HUDEP-2 (cell line): ENCODE data around the gene STXBP4.

ENCODE experiments used
- DNase-seq, 76 experiments: peaks; one replicate each; lab custom pipeline; 2025; ENCODE audit not compliant: unreplicated experiment in 76 of 76; lab: John Stamatoyannopoulos, UW

The STXBP4 gene

GRCh38 chr17:54969658-54970572 is 1.4 kb downstream of the STXBP4 start:
- peak in 1 of 76 experiments; percentile 16 for DNase-seq

GRCh38 chr17:54971147-54971546 is 2.6 kb downstream of the STXBP4 start:
- DNase-seq, result no peak

DNA sequence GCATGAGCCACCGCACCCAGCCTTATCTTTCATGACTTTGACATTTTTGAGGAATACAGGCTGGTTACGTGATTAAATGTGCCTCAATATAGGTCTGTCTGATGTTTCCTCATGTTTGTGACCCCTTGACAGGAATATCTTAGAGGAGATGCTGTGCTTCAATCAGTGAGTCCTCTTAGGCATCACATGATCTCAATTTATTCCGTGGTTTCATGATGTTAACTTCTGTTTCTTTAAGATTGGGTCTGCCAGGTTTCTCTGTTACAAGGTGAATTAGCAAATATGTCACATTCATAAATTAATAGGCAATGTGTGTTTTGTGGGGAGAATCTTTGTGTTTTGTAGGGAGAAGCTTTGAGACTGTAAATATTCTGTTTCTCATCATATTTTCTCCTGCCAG is 3.3 kb downstream of the STXBP4 start:
- DNase-seq, result no peak

DNA sequence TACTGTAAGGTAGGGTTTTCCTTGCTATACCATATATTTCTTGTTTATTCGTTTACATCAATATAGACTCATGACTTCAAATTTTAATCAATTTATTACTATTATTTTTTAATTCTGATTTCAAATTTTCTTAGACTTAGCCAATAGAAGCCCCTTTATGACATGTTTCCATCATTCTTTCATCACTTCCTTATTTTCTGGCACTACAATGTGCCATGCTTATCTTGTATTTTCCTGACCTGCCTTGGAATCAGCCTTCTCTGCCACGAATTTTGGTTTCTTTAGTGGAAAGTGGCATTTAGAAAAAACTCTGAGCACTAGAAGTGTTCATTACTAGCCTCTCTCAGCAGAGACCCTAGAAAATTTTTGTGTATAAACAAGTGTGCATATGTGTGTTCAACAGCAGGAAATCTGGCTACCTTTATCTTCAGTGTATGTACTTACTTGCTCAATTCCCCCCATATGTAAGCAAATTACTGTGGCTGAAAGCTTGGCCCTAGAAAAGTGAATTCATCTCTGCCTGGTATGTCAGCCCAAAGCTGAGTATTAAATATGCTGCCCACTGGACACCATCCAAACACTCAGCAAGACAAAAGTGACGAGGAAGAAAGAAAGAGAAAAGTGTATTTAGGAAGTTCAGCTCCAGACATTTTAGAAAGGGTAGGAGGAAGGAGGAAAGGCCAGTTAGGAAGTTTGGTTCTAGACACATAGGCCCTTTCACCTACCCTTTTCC is 4.0 kb downstream of the STXBP4 start:
- no peak for DNase-seq

- DNase-seq, result no peak
These were observed 6.2 kb downstream of the STXBP4 start for GRCh38 chr17:54974759-54975158.

- DNase-seq, result no peak
These were observed 7.8 kb downstream of the STXBP4 start for GRCh38 chr17:54976316-54976715.

GRCh38 chr17:54977744-54978143 is 9.2 kb downstream of the STXBP4 start:
- no peak for DNase-seq

GRCh38 chr17:54979657-54980056 is 11.1 kb downstream of the STXBP4 start:
- DNase-seq, result no peak

GRCh38 chr17:54980375-54980774 is 11.8 kb downstream of the STXBP4 start:
- DNase-seq, result no peak

DNA sequence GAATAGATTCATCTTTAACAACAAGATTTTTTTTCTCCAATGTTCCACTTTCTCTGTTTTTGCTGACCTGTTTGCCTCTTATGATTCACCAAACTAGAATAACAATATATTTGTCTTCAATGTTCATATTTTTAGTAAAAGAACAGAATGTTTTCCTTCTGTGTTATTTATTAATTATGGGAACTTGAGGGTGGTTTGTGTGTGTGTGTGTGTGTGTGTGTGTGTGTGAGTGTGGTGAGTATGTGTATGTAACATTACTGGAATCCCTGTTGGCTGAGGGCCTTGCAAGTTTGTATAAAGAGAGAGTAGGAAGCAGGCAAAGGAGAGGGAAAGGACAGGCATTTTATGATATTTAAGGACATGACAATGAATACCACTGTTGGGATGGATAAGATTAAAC is 13.8 kb downstream of the STXBP4 start:
- no peak for DNase-seq

GRCh38 chr17:54983260-54983659 is 14.7 kb downstream of the STXBP4 start:
- no peak for DNase-seq

GRCh38 chr17:54985476-54985875 is 16.9 kb downstream of the STXBP4 start:
- no peak for DNase-seq

GRCh38 chr17:54990118-54990517 is 21.6 kb downstream of the STXBP4 start:
- DNase-seq, result no peak

DNA sequence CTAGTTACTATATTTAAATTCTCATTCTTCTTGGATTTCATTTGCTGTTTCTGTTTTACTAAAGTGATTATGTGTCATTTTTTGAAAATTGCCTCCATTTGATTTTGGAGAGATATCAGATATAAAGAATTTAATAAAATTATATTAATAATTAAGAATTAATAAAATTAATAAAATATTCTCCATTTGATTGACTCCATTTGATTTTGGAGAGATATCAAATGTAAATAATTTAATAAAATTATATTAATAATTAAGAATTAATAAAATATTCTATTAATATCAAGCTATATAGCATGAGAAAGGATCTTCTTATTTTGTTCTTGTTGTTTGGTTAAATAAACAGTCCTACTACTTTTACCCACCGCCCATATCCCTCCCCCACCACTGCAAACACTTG is 23.0 kb downstream of the STXBP4 start:
- no peak for DNase-seq

DNA sequence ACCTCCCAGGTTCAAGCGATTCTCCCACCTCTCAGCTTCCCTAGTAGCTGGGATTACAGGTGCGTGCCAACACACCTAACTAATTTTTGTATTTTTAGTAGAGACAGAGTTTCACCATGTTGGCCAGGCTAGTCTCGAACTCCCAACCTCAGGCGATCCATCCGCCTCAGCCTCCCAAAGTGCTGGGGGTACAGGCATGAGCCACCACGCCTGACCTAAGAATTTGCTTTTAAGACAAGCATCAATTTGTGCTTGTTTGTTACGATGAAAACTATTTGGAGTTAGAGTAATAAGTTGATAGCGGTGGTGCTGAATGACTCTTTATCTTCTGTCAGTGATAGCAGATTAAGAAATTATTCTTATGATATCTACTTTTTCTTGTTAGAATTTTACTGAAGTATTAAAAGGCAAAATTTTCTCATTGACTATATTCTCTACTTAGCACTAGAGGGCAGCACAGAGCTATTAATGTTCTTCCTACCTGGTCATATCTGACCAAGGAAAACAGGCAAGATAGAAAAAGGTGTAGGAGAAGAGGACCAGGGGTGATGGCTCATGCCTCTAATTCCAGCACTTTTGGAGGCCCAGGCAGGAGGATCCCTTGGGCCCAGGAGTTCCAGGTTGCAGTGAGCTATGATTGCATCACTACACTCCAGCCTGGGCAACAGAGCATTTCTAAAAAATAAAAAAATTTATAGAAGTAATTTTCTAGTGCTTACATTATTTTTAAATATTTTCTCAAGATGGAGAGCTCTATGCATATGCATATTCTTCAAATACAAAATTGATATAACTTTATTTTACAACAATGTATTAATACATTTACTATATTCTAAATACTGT is 24.5 kb downstream of the STXBP4 start:
- peak in 20 of 76 experiments; percentile 7 to 37 (median 22) for DNase-seq

GRCh38 chr17:54996441-54996840 is 27.9 kb downstream of the STXBP4 start:
- DNase-seq, result no peak

GRCh38 chr17:55002458-55002857 is 33.9 kb downstream of the STXBP4 start:
- DNase-seq, result no peak

GRCh38 chr17:55004484-55004883 is 35.9 kb downstream of the STXBP4 start:
- DNase-seq, result no peak

GRCh38 chr17:55005520-55005919 is 37.0 kb downstream of the STXBP4 start:
- peak in 25 of 76 experiments; percentile 1 to 51 (median 18) for DNase-seq

GRCh38 chr17:55023626-55024025 is 55.1 kb downstream of the STXBP4 start:
- DNase-seq, result no peak

GRCh38 chr17:55037828-55038227 is 69.3 kb downstream of the STXBP4 start:
- DNase-seq, result no peak
